Epithelial cell of esophagus (primary cell): ENCODE measurements around the gene OR2AK2.

ENCODE experiments used
- DNase-seq: peaks from one replicate; pipeline ENCODE4 v3.0.0; 2010; ENCODE audit warnings: low read depth
- H3K4me3 ChIP-seq: 2 replicates; pipeline ENCODE4 v1.5.1; 2011; ENCODE audit warnings: mild to moderate bottlenecking, low read length, control low read depth
- TF ChIP-seq, protein P1 (sequence below): IDR thresholded peaks from 2 replicates; pipeline ENCODE4 v1.5.1; 2011; ENCODE audit warnings: low read depth, mild to moderate bottlenecking, low read length, control low read depth, inconsistent platforms; ENCODE audit not compliant: insufficient read depth; ENCODE audit errors: missing control alignments

Gene OR2AK2

DNA sequence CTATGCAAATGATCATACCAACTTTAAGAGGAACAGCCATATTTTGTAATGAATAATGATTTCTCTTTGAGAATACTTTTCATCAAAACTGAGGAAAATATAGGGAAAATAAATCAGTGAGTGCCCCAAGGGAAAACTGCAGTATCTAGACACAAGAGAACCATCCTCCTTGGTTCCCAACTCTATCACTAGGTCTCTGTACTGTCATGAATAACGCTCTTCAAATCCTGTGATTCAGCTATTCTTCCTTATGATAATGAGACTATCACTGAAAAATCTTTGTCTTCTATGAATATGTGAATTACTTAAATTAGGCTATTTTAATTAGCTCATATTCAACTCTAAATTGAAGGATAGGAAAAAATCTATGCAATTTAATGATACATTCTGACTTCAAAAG, 50.8 kb downstream of the OR2AK2 start:
- no peak overlapping the region for H3K4me3 ChIP-seq
- TF ChIP-seq, protein P1, sequence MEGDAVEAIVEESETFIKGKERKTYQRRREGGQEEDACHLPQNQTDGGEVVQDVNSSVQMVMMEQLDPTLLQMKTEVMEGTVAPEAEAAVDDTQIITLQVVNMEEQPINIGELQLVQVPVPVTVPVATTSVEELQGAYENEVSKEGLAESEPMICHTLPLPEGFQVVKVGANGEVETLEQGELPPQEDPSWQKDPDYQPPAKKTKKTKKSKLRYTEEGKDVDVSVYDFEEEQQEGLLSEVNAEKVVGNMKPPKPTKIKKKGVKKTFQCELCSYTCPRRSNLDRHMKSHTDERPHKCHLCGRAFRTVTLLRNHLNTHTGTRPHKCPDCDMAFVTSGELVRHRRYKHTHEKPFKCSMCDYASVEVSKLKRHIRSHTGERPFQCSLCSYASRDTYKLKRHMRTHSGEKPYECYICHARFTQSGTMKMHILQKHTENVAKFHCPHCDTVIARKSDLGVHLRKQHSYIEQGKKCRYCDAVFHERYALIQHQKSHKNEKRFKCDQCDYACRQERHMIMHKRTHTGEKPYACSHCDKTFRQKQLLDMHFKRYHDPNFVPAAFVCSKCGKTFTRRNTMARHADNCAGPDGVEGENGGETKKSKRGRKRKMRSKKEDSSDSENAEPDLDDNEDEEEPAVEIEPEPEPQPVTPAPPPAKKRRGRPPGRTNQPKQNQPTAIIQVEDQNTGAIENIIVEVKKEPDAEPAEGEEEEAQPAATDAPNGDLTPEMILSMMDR = no peak
- no peak for DNase-seq
